Activated CD8-positive, alpha-beta T cell treated with anti-CD3 and anti-CD28 coated beads, Interleukin-2, amount 10 ng/mL, durations not matched to agents 7 days and 5 days (primary cell): ENCODE results near the gene AFAP1. TPM values are rescaled to one million over a fixed set of nuclear protein-coding genes. Genes with fewer than 3 reads are reported as not detected.
"Not testable (repeated sequence)": the region's sequence is repeated elsewhere in the genome, so short reads cannot be mapped to it uniquely, and the experiment has no call there.

Experiments
- ATAC-seq: fragments of 150-1000 bp; cut with Tn5 transposase; one replicate; pipeline ENCODE4 v1.10.0; 2021; ENCODE audit warnings: moderate library complexity
- CTCF ChIA-PET: fragments of 350-600 bp; sonication (Branson Sonifier 250); formaldehyde crosslinking; loops from one replicate; lab custom pipeline; 2021; ENCODE audit warnings: antibody characterized with exemption; lab: Charles Lee
- POLR2A ChIA-PET: fragments of 350-600 bp; sonication (Branson Sonifier 250); formaldehyde crosslinking; loops from one replicate; lab custom pipeline; 2021; ENCODE audit warnings: antibody characterized with exemption; lab: Charles Lee
- DNase-seq: peaks from one replicate; pipeline ENCODE4 v3.0.0-alpha.2; 2020
- H3K27ac Mint-ChIP-seq: one replicate; pipeline ENCODE4 v1.8.0; 2021; ENCODE audit warnings: mild to moderate bottlenecking, mixed read lengths
- H3K27me3 Mint-ChIP-seq: one replicate; pipeline ENCODE4 v1.8.0; 2021; ENCODE audit warnings: low read depth, mixed read lengths
- H3K36me3 Mint-ChIP-seq: one replicate; pipeline ENCODE4 v1.8.0; 2021; ENCODE audit warnings: low read depth, mixed read lengths
- H3K4me1 Mint-ChIP-seq: one replicate; pipeline ENCODE4 v1.8.0; 2021; ENCODE audit warnings: low read depth, mixed read lengths
- H3K4me3 Mint-ChIP-seq: one replicate; pipeline ENCODE4 v1.8.0; 2021; ENCODE audit warnings: mild to moderate bottlenecking, mixed read lengths
- H3K9me3 Mint-ChIP-seq: one replicate; pipeline ENCODE4 v1.8.0; 2022; ENCODE audit warnings: mixed read lengths; ENCODE audit not compliant: insufficient read depth
- total RNA-seq, 2 experiments: library from RNA; stranded (reverse); gene quantifications; one replicate each; pipeline ENCODE4 v1.2.3, GENCODE V29; 2021

AFAP1 gene
- total RNA-seq, 2 experiments from 2014 or later = 5.3 to 6.2 TPM

DNA sequence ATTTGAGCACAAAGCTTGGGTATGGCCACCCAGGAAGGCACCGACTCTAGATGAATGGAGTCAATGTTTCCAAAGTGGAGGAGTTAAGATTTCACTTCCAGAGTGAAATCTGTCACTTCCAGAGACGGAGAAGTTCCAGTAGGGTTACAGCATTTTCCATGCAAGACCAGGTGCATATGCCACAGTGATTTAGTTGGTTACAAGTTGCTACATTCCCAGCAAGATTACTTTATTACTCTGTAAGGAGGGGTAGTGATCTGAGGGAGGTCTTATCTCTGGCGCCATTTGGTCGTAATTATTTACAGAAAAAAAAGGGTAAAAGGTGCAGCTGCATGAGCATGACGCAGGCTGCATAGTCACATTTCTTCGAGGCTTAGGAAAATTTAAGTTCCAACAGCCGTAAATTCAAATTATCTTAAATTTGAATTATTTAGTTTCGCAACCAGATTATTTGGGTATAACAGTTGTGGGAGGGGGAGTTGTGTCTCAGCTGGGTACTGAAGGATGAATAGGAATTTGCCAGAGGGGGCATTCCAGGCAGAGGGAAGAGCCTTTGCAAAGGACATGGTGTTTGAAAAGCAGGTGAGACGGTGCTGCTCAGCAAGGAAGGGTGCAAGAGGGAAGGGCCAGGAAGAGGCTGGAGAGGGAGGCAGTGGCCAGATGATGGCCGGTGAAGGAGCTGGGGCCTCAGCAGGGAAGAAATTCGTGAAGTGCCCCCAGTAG, 17.4 kb upstream of the AFAP1 start:
- ChIA-PET CTCF (interaction anchor here (2.0 kb wide), 1 partner anchor 17 kb away, joined by 8 read pairs; the partner anchor contains the start of gene AFAP1), POLR2A (no interaction called here)
- Mint-ChIP-seq H3K36me3 (peaks cover 1% of the 10 kb centered on the region), H3K4me1 (peaks cover 13% of the 10 kb centered on the region), H3K4me3 (no peak overlapping the region), H3K9me3 (no peaks in the 10 kb centered on the region), H3K27me3 (peaks cover 7% of the 10 kb centered on the region), H3K27ac (no peak overlapping the region)
- ATAC-seq (no peak), DNase-seq (no peak)

DNA sequence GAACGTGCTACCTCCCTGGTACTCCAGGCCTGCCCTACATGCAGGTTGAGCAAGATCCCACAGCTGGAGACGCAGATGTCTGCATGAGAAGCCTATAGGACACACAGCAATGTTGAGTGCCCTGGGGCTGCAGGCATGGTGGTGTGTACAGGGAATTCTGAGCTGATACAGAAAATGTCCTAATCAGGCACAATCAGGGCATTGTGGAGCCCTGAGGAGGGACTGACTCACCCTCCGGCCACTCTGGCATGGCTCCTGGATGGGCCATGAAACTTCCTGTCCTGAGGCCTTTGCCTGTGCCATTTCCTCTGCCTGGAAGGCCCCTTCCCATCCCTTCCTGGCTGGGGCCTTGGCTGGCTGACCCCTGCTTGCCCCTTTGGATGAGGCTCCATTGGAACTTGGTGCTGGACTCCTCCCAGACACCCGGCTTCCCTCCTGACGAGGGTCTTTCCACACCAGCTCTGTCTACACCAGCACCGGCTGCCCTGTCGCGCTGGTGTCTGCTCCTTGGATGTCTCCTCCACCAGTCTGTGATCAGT, 16.7 kb upstream of the AFAP1 start:
- Mint-ChIP-seq H3K4me1 (peaks cover 11% of the 10 kb centered on the region), H3K4me3 (no peak overlapping the region), H3K36me3 (peaks cover 1% of the 10 kb centered on the region), H3K27ac (no peak overlapping the region), H3K27me3 (peaks cover 9% of the 10 kb centered on the region), H3K9me3 (no peaks in the 10 kb centered on the region)
- ATAC-seq (no peak), DNase-seq (no peak)
- ChIA-PET POLR2A (no interaction called here), CTCF (interaction anchor here (2.0 kb wide), 1 partner anchor 16 kb away, joined by 8 read pairs; the partner anchor contains the start of gene AFAP1)

DNA sequence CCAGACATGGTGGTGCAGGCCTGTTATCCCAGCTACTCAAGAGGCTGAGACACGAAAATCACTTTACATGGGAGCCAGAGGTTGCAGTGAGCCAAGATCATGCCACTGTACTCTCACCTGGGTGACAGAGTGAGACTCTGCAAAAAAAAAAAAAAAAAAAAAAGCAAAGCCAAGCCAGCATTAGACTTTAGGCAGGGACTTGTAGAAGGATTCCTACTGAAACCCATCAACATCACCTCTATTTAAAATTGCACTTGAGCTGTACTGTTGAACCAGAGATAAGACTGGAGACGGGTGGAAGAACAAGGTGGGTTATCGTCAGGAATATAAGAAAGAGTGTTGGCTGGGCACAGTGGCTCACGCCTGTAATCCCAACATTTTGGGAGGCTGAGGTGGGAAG, 15.7 kb upstream of the AFAP1 start:
- ChIA-PET POLR2A (no interaction called here), CTCF (no interaction called here)
- DNase-seq (no peak), ATAC-seq (no peak)
- Mint-ChIP-seq H3K36me3 (peaks cover 3% of the 10 kb centered on the region), H3K4me3 (no peak overlapping the region), H3K9me3 (no peaks in the 10 kb centered on the region), H3K27ac (no peak overlapping the region), H3K4me1 (peaks cover 1% of the 10 kb centered on the region), H3K27me3 (peaks cover 11% of the 10 kb centered on the region)

DNA sequence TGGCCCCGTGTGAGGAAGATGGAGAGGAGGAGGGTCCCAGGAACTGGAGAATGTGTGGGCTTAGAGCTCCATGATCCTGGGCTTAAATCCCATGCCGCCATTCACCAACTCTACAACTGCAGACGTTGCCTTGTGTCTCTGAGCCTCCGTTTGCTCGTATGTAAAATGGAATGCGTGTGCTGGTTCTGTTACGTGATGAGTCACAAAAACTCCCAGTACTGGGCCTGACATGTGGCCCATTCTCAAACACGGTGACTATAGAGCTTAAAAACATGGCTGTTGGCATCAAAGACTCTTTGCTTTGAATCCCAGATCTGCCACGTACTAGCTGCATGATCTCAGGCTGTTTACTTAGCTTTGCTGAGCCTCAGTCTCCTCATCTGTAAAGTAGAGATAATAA, 13.0 kb upstream of the AFAP1 start:
- no peak for DNase-seq
- Mint-ChIP-seq H3K4me1 (peaks cover 11% of the 10 kb centered on the region), H3K27ac (no peak overlapping the region), H3K4me3 (no peak overlapping the region), H3K36me3 (peaks cover 3% of the 10 kb centered on the region), H3K9me3 (no peaks in the 10 kb centered on the region), H3K27me3 (peaks cover 13% of the 10 kb centered on the region)
- ATAC-seq = no peak
- ChIA-PET CTCF (no interaction called here), POLR2A (no interaction called here)

DNA sequence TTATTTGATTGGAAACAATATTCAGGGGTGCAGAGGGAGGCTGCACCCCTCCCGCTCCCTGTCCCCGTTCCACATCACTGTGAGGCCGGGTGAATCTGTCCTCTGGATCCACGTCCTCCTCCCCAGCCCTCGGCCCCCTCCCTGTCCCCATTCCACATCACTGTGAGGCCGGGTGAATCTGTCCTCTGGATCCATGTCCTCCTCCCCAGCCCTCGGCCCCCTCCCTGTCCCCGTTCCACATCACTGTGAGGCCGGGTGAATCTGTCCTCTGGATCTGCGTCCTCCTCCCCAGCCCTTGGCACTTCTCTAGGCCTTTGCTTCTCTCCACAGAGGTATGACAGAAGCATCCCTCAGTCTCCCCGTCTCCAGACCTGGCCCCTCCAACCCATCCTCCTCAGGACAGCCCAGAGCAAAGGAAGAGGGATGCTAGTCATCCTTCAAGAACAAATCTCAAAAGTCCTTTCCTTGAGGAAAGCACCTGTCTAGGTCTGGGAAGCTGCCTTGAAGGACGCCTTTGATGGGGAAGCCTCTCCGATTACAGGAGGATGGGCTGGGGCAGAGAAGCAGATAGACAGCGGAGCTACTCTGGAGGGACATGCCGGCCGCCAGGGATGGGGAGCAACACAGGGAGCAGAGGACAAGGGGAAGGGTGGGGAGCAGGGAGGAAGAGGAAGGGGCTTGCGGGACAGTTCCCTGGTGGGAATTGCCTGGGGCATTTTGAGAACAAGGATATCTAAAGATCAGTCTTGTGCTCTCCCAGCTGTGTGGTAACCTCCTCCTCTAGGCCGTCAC, 10.8 kb upstream of the AFAP1 start:
- ChIA-PET POLR2A (no interaction called here), CTCF (no interaction called here)
- DNase-seq = no peak
- no peak for ATAC-seq
- Mint-ChIP-seq H3K36me3 (peaks cover 3% of the 10 kb centered on the region), H3K4me3 (no peak overlapping the region), H3K27me3 (peaks cover 11% of the 10 kb centered on the region), H3K4me1 (peaks cover 11% of the 10 kb centered on the region), H3K27ac (no peak overlapping the region), H3K9me3 (no peaks in the 10 kb centered on the region)

- Mint-ChIP-seq H3K27ac (no peak overlapping the region), H3K9me3 (no peaks in the 10 kb centered on the region), H3K36me3 (peaks cover 3% of the 10 kb centered on the region), H3K4me3 (no peak overlapping the region), H3K4me1 (peaks cover 11% of the 10 kb centered on the region), H3K27me3 (peaks cover 11% of the 10 kb centered on the region)
- DNase-seq (no peak), ATAC-seq (no peak)
- ChIA-PET POLR2A (no interaction called here), CTCF (no interaction called here)
Observed at GRCh38 chr4:7949759-7950158, 10.1 kb upstream of the AFAP1 start.

DNA sequence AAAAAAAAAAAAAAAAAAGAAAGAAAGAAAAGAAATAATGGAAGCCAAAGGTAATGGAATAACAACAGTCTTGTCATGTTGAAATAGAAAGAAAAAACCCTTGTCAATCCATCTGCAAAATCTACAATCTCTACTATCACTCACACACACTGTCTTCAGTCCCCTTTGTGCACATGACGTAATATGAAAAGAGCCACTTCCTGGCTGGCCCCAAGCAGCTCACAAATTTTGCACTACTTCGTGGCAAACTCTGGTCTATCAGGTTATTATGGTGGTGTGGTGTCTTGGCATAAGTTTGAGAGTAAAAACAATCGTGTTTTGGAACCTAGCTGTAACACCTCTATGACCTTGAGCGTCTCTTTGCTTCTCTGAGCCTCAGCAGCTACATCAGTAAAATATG, 8.3 kb upstream of the AFAP1 start:
- no peak for DNase-seq

DNA sequence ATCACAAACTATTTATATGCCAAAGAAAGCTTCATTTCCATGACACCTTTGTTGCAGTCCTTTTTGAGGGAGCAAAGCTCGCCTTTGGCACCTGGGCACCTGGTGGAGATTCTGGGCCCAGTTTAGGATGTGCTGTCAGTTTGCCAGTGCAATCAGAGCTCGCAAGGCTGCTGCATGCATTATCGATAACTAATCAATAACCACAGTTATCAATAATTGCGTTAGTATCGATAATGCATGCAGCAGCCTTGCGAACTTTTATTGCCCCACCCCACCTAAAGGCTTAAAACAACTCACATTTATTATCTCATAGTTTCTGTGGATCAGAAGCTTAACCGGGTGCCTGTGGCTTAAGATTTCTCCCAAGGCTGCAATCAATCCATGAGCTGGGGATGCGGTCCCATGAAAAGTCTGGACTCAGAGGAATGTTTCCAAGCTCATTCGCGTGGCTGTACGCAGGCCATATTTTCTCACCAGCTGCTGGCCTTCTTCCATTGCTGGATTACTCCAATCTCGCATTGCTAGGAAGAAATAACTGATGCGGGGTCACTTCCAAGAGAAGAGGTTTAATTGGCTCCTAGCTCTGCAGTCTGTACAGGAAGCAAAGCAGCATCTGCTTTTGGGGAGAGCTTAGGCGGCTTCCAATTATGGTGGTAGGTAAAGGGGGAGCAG, 6.2 kb upstream of the AFAP1 start:
- ChIA-PET CTCF (no interaction called here), POLR2A (no interaction called here)
- Mint-ChIP-seq H3K27me3 (peaks cover 14% of the 10 kb centered on the region), H3K4me1 (peaks cover 11% of the 10 kb centered on the region), H3K4me3 (no peak overlapping the region), H3K9me3 (no peaks in the 10 kb centered on the region), H3K36me3 (peaks cover 1% of the 10 kb centered on the region), H3K27ac (no peak overlapping the region)
- DNase-seq (no peak), ATAC-seq (no peak)

More for the DNA sequence above, 8.3 kb upstream of the AFAP1 start:
- Mint-ChIP-seq H3K4me1 (peaks cover 11% of the 10 kb centered on the region), H3K27ac (no peak overlapping the region), H3K9me3 (no peaks in the 10 kb centered on the region), H3K36me3 (peaks cover 1% of the 10 kb centered on the region), H3K27me3 (peaks cover 15% of the 10 kb centered on the region), H3K4me3 (no peak overlapping the region)
- ChIA-PET POLR2A (interaction anchor here (0.7 kb wide), 1 partner anchor 310 kb away, joined by 3 read pairs; no protein-coding TSS in a partner anchor), CTCF (interaction anchor here (1.2 to 1.7 kb wide), 2 partner anchors 8 to 146 kb away, joined by 4 to 7 read pairs; partner anchors contain the start of gene AFAP1)
- peak; percentile 75 for ATAC-seq

DNA sequence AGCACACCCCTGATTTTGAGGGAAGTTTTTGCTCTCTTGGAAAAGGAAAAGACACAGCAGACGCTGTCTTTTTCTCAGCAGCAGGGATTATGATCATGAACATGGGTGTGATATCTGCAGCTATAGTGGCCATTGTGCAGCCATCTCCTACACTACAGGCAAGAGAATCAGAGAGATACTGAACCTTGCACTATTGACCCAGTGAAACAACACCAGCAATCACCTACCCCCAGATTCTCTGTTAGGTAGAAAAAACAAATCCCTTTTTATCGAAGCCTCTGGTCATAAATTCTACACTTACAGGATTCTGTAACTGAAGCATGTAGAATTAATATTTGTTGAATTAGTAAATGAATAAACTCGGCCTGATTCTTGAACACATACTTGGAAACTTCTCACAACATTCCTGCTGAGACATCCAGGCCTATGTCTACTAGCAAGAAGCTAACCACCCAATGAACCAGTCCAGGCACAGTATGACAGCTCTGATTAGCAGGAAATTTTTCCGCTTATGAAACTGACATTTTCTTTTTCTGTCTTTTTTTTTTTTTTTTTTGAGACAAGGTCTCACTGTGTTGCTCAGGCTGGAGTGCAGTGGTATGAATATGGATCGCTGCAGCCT, 5.0 kb upstream of the AFAP1 start:
- ATAC-seq (no peak), DNase-seq (no peak)
- CTCF ChIA-PET = no interaction called here
- POLR2A ChIA-PET = no interaction called here
- H3K27me3 Mint-ChIP-seq = peaks cover 13% of the 10 kb centered on the region
- H3K9me3 Mint-ChIP-seq = no peaks in the 10 kb centered on the region
- no peaks in the 10 kb centered on the region for H3K36me3 Mint-ChIP-seq
- peaks cover 13% of the 10 kb centered on the region for H3K4me1 Mint-ChIP-seq
- no peak overlapping the region for H3K27ac Mint-ChIP-seq
- no peak overlapping the region for H3K4me3 Mint-ChIP-seq

GRCh38 chr4:7943688-7944087, 4.0 kb upstream of the AFAP1 start:
- CTCF ChIA-PET, DNase-seq, H3K9me3 Mint-ChIP-seq, H3K27ac Mint-ChIP-seq, H3K4me3 Mint-ChIP-seq, POLR2A ChIA-PET, ATAC-seq, H3K36me3 Mint-ChIP-seq, H3K27me3 Mint-ChIP-seq, H3K4me1 Mint-ChIP-seq: not testable (repeated sequence)

DNA sequence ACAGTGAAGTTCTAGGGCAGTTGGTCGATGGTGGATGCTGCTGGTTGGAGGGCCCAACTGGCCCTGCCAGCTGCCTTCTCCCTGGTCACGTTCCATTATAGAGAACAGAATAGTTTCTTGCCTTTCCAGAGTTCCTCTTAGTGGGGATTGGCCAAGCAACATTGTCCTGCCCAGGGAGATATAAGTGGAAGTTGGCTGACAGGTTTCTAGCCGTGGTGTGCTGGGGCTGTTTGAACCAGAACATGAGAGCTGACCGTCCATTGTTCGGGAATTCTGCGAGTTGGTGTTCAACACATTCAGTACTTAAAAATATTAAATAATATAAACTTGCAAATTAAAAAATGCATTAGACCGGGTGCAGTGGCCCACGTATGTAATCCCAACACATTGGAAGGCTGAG, 3.5 kb upstream of the AFAP1 start:
- Mint-ChIP-seq H3K27ac (no peak overlapping the region), H3K36me3 (peaks cover 3% of the 10 kb centered on the region), H3K4me1 (peaks cover 9% of the 10 kb centered on the region), H3K27me3 (peaks cover 10% of the 10 kb centered on the region), H3K4me3 (no peak overlapping the region), H3K9me3 (no peaks in the 10 kb centered on the region)
- ATAC-seq (no peak), DNase-seq (no peak)
- CTCF ChIA-PET = no interaction called here
- POLR2A ChIA-PET = no interaction called here
